Loucy (cell line): ENCODE data around the gene SYNPR.

Experiments
- CTCF ChIP-seq: fragments of 200-600 bp; sonication (generic); conservative IDR thresholded peaks from 2 replicates; pipeline ENCODE4 v1.5.1; 2014; ENCODE audit warnings: mild to moderate bottlenecking, antibody characterized with exemption, low read length
- EZH2phosphoT487 ChIP-seq: fragments of 200-600 bp; IDR thresholded peaks from 2 replicates; pipeline ENCODE4 v1.6.1; 2018; ENCODE audit warnings: antibody characterized with exemption, mild to moderate bottlenecking, moderate library complexity, borderline replicate concordance

GRCh38 chr3:63523100-63523499 is 245.0 kb downstream of the SYNPR start:
- TF ChIP-seq CTCF (no peak), EZH2phosphoT487 (no peak)
